HepG2 (cell line): Measurements from ENCODE around the gene OXLD1. TPM values are rescaled to one million over a fixed set of nuclear protein-coding genes. Genes with fewer than 3 reads are reported as not detected.

Experiments used
- ARID4A ChIP-seq: sonication (generic); formaldehyde crosslinking; IDR thresholded peaks from 2 replicates; pipeline ENCODE4 v1.5.0; 2020; ENCODE audit warnings: mild to moderate bottlenecking, missing genetic modification reagents, borderline replicate concordance
- GMEB2 ChIP-seq: IDR thresholded peaks from 2 replicates; pipeline ENCODE4 v1.6.1; 2016; ENCODE audit warnings: missing biosample characterization, missing genetic modification reagents, low read depth
- GPBP1L1 ChIP-seq: sonication (generic); formaldehyde crosslinking; IDR thresholded peaks from 2 replicates; pipeline ENCODE4 v1.5.0; 2020; ENCODE audit warnings: mild to moderate bottlenecking, missing genetic modification reagents
- RFXAP ChIP-seq: sonication (generic); formaldehyde crosslinking; IDR thresholded peaks from 2 replicates; pipeline ENCODE4 v1.4.0; 2020; ENCODE audit warnings: missing genetic modification reagents, borderline replicate concordance
- SNRNP70 ChIP-seq: fragments of 200-400 bp; formaldehyde crosslinking; IDR thresholded peaks from 2 replicates; pipeline ENCODE4 v1.6.1; 2017; ENCODE audit warnings: mild to moderate bottlenecking, low read depth, low read length, moderate library complexity
- TAF1 ChIP-seq: sonication (generic); formaldehyde crosslinking; IDR thresholded peaks from 2 replicates; pipeline ENCODE4 v1.4.0; 2020; ENCODE audit warnings: missing genetic modification reagents
- ZNF143 ChIP-seq: sonication (generic); formaldehyde crosslinking; IDR thresholded peaks from 2 replicates; pipeline ENCODE4 v1.4.0; 2020; ENCODE audit warnings: missing genetic modification reagents
- ZNF30 ChIP-seq: sonication (generic); formaldehyde crosslinking; IDR thresholded peaks from 2 replicates; pipeline ENCODE4 v1.5.0; 2020; ENCODE audit warnings: mild to moderate bottlenecking, missing genetic modification reagents
- ZNF431 ChIP-seq: sonication (generic); formaldehyde crosslinking; IDR thresholded peaks from 2 replicates; pipeline ENCODE4 v1.9.0; 2022; ENCODE audit warnings: missing genetic modification reagents, low read depth, mild to moderate bottlenecking, borderline replicate concordance
- polyA plus RNA-seq, 8 experiments: library from polyadenylated mRNA; depleted of rRNA in 3 of 8; stranded (reverse) in 7 of 8; unstranded in 1 of 8; fragments of >200 nt; fragmentation: Illumina TruSeq in 4 of 8; extraction: Trizol in 4 of 8; gene quantifications; 2 replicates each; pipeline versions ENCODE4 v1.2.1 to v1.2.3, GENCODE V29; 2011 to 2016; ENCODE audit warnings: low read depth in 4 of 8, missing spikeins in 1 of 8, mixed read lengths in 1 of 8; ENCODE audit not compliant: insufficient read depth in 1 of 8
- total RNA-seq, 5 experiments: library from RNA; depleted of rRNA; stranded (reverse); fragments of >200 nt; fragmentation: Illumina TruSeq; extraction: Trizol; gene quantifications; 2 replicates each; pipeline ENCODE4 v1.2.3, GENCODE V29; 2016; ENCODE audit warnings: low read depth in 1 of 5
- TF ChIP-seq, protein P1 (sequence below), 2 experiments: sonication (generic) in 1 of 2; formaldehyde crosslinking in 1 of 2; IDR thresholded peaks; 2 replicates each; pipeline versions ENCODE4 v1.4.0 to v1.6.1; 2018 to 2020; ENCODE audit warnings: missing genetic modification reagents in 2 of 2, borderline replicate concordance in 1 of 2, low read depth in 1 of 2, mild to moderate bottlenecking in 1 of 2, missing biosample characterization in 1 of 2
- TF ChIP-seq, protein P2 (sequence below): sonication (generic); formaldehyde crosslinking; IDR thresholded peaks from 2 replicates; pipeline ENCODE4 v1.4.0; 2020; ENCODE audit warnings: mild to moderate bottlenecking, low read depth, missing genetic modification reagents
- TF ChIP-seq, protein P3 (sequence below): sonication (generic); formaldehyde crosslinking; IDR thresholded peaks from 2 replicates; pipeline ENCODE4 v1.5.1; 2020; ENCODE audit warnings: mild to moderate bottlenecking, moderate library complexity, missing genetic modification reagents

The OXLD1 gene
- total and polyA plus RNA-seq, 2 of the 13 experiments (the other 11 are each of a cell fraction or from before 2014, with no cell fraction given), result 27.1 to 37.5 TPM

- TF ChIP-seq ZNF431 (CRISPR knock-in tag) (no peak), ARID4A (CRISPR knock-in tag) (no peak), TAF1 (CRISPR knock-in tag) (peak; percentile 33; the same call in 1 of the 2 replicates), RFXAP (no peak), ZNF143 (CRISPR knock-in tag) (no peak), SNRNP70 (no peak), GMEB2 (no peak), ZNF30 (no peak), GPBP1L1 (no peak)
- TF ChIP-seq, protein P1, sequence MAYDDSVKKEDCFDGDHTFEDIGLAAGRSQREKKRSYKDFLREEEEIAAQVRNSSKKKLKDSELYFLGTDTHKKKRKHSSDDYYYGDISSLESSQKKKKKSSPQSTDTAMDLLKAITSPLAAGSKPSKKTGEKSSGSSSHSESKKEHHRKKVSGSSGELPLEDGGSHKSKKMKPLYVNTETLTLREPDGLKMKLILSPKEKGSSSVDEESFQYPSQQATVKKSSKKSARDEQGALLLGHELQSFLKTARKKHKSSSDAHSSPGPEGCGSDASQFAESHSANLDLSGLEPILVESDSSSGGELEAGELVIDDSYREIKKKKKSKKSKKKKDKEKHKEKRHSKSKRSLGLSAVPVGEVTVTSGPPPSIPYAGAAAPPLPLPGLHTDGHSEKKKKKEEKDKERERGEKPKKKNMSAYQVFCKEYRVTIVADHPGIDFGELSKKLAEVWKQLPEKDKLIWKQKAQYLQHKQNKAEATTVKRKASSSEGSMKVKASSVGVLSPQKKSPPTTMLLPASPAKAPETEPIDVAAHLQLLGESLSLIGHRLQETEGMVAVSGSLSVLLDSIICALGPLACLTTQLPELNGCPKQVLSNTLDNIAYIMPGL (CRISPR knock-in tag; IDR thresholded peaks at IDR 0.05; ENCODE audit: borderline replicate concordance in 1 of 2, low read depth in 1 of 2), result 0 out of 4 replicates have a peak, but pooled peaks of 1 of the 2 experiments have one; percentile 27
- TF ChIP-seq, protein P2, sequence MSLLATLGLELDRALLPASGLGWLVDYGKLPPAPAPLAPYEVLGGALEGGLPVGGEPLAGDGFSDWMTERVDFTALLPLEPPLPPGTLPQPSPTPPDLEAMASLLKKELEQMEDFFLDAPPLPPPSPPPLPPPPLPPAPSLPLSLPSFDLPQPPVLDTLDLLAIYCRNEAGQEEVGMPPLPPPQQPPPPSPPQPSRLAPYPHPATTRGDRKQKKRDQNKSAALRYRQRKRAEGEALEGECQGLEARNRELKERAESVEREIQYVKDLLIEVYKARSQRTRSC (CRISPR knock-in tag), result no peak
- TF ChIP-seq, protein P3, sequence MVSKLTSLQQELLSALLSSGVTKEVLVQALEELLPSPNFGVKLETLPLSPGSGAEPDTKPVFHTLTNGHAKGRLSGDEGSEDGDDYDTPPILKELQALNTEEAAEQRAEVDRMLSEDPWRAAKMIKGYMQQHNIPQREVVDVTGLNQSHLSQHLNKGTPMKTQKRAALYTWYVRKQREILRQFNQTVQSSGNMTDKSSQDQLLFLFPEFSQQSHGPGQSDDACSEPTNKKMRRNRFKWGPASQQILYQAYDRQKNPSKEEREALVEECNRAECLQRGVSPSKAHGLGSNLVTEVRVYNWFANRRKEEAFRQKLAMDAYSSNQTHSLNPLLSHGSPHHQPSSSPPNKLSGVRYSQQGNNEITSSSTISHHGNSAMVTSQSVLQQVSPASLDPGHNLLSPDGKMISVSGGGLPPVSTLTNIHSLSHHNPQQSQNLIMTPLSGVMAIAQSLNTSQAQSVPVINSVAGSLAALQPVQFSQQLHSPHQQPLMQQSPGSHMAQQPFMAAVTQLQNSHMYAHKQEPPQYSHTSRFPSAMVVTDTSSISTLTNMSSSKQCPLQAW (CRISPR knock-in tag), result 0 out of 2 replicates have a peak, but pooled peaks have one; percentile 29
Measured at GRCh38 chr17:81652906-81653771, 13.3 kb downstream of the OXLD1 start (continued).
